ENCODE data around the gene PTAFR. TPM values are rescaled to one million over a fixed set of nuclear protein-coding genes. Genes with fewer than 3 reads are reported as not detected.

PTAFR gene
- total RNA-seq, 1 experiment from 2014 or later = 1.9 TPM

GRCh38 chr1:28159680-28160079, 16.8 kb downstream of the PTAFR start:
- Histone ChIP-seq H3K23ac (ENCODE audit: insufficient read length, low read depth, low read length) (no peak overlapping the region), H4K8ac (replicated peaks; ENCODE audit: insufficient read length, low read depth, low read length) (no peak overlapping the region), H3K14ac (ENCODE audit: insufficient read depth, low read length) (no peak overlapping the region), H3T11ph (ENCODE audit: low read length) (no peak overlapping the region), H3K18ac (ENCODE audit: insufficient read length, low read depth, low read length) (no peak overlapping the region), H3K79me1 (ENCODE audit: insufficient read depth, low read depth, low read length, poor library complexity, severe bottlenecking) (no peaks in the 10 kb centered on the region), H2BK5ac (ENCODE audit: insufficient read length, low read length) (no peak overlapping the region), H2BK120ac (ENCODE audit: low read depth, low read length, poor library complexity, severe bottlenecking) (no peak overlapping the region), H3K27ac (ENCODE audit: insufficient read length, low read depth, low read length) (no peak overlapping the region), H3K56ac (ENCODE audit: insufficient read length, low read depth, low read length) (no peak overlapping the region), H2BK20ac (ENCODE audit: low read depth, low read length, poor library complexity, severe bottlenecking) (no peak overlapping the region), H4K5ac (ENCODE audit: insufficient read length, low read depth, low read length) (no peak overlapping the region), H4K91ac (ENCODE audit: insufficient read length, low read depth, low read length) (no peak overlapping the region), H4K20me1 (ENCODE audit: control insufficient read depth, insufficient read depth, insufficient read length) (no peaks in the 10 kb centered on the region), H3K4me1 (ENCODE audit: insufficient read depth, low read length) (no peaks in the 10 kb centered on the region; the same call in 1 of the 2 replicates), H3K27me3 (ENCODE audit: insufficient read depth, low read length) (no peaks in the 10 kb centered on the region), H2AK5ac (ENCODE audit: insufficient read length, low read length) (no peak overlapping the region), H3K4ac (ENCODE audit: low read depth, low read length) (no peak overlapping the region), H3K9ac (ENCODE audit: extremely low read depth, insufficient read length, low read length) (no peak overlapping the region), H2BK15ac (ENCODE audit: low read depth, low read length) (no peak overlapping the region), H2AFZ (ENCODE audit: low read length) (no peak overlapping the region), H3K79me2 (ENCODE audit: insufficient read depth, low read length) (no peaks in the 10 kb centered on the region), H3K9me3 (ENCODE audit: control insufficient read depth, low read depth, low read length) (no peaks in the 10 kb centered on the region), H2BK12ac (ENCODE audit: insufficient read length, low read depth, low read length) (no peak overlapping the region), H3K4me2 (ENCODE audit: insufficient read depth, insufficient read length, low read length) (no peak overlapping the region), H3K23me2 (ENCODE audit: insufficient read length, low read depth, low read length, poor library complexity, severe bottlenecking) (no peaks in the 10 kb centered on the region)
- H3K9me3 Mint-ChIP-seq = peaks cover 0 to 3% of the 10 kb centered on the region in 2 experiments; a peak in 1 of 5 replicates
- TF ChIP-seq, protein P1, sequence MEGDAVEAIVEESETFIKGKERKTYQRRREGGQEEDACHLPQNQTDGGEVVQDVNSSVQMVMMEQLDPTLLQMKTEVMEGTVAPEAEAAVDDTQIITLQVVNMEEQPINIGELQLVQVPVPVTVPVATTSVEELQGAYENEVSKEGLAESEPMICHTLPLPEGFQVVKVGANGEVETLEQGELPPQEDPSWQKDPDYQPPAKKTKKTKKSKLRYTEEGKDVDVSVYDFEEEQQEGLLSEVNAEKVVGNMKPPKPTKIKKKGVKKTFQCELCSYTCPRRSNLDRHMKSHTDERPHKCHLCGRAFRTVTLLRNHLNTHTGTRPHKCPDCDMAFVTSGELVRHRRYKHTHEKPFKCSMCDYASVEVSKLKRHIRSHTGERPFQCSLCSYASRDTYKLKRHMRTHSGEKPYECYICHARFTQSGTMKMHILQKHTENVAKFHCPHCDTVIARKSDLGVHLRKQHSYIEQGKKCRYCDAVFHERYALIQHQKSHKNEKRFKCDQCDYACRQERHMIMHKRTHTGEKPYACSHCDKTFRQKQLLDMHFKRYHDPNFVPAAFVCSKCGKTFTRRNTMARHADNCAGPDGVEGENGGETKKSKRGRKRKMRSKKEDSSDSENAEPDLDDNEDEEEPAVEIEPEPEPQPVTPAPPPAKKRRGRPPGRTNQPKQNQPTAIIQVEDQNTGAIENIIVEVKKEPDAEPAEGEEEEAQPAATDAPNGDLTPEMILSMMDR (conservative IDR thresholded peaks at IDR 0.05) = no peak
- H3K27me3 Mint-ChIP-seq (ENCODE audit: low read depth) = no peaks in the 10 kb centered on the region
- H3K27ac Mint-ChIP-seq = no peak overlapping the region; a peak in 1 of 7 replicates
- no peak overlapping the region for H3K4me3 Mint-ChIP-seq
- H3K4me1 Mint-ChIP-seq = peaks cover 7 to 11% of the 10 kb centered on the region in 2 experiments
- WGBS (ENCODE audit: extremely low coverage, insufficient read length, low lambda C conversion rate) = no CpG with 5 or more reads among the region's 7 CpGs
- no peak for DNase-seq
- no peaks in the 10 kb centered on the region for H3K36me3 Mint-ChIP-seq (ENCODE audit: insufficient read depth in 1 of 3, low read depth in 3 of 3)
